ENCODE results near the gene LRRC3B.

LRRC3B gene

GRCh38 chr3:26715431-26715830, 92.9 kb downstream of the LRRC3B start:
- DNase-seq (ENCODE audit: low read depth) = no peak
- no peak overlapping the region for H3K4me3 ChIP-seq (replicated peaks; ENCODE audit: low read depth, low read length)
- no peak for TF ChIP-seq CTCF (IDR thresholded peaks at IDR 0.05; ENCODE audit: low read length, missing control alignments)

- no peak for DNase-seq (ENCODE audit: low read depth)
- no peak overlapping the region for H3K4me3 ChIP-seq (replicated peaks; ENCODE audit: low read depth, low read length)
- no peak for TF ChIP-seq CTCF (IDR thresholded peaks at IDR 0.05; ENCODE audit: low read length, missing control alignments)
Observed at GRCh38 chr3:26718315-26718714, 95.7 kb downstream of the LRRC3B start.

GRCh38 chr3:26719134-26719533, 96.6 kb downstream of the LRRC3B start:
- no peak overlapping the region for H3K4me3 ChIP-seq (replicated peaks; ENCODE audit: low read depth, low read length)
- TF ChIP-seq CTCF (IDR thresholded peaks at IDR 0.05; ENCODE audit: low read length, missing control alignments) = no peak

GRCh38 chr3:26721047-26721446, 98.5 kb downstream of the LRRC3B start:
- no peak overlapping the region for H3K4me3 ChIP-seq (replicated peaks; ENCODE audit: low read depth, low read length)
- no peak for DNase-seq (ENCODE audit: low read depth)
- no peak for TF ChIP-seq CTCF (IDR thresholded peaks at IDR 0.05; ENCODE audit: low read length, missing control alignments)

More at GRCh38 chr3:26719134-26719533, 96.6 kb downstream of the LRRC3B start:
- DNase-seq (ENCODE audit: low read depth) = no peak

- TF ChIP-seq CTCF (IDR thresholded peaks at IDR 0.05; ENCODE audit: low read length, missing control alignments) = no peak
- no peak overlapping the region for H3K4me3 ChIP-seq (replicated peaks; ENCODE audit: low read depth, low read length)
- no peak for DNase-seq (ENCODE audit: low read depth)
Observed at GRCh38 chr3:26731843-26732242, 109.3 kb downstream of the LRRC3B start.

GRCh38 chr3:26750263-26750662, 127.7 kb downstream of the LRRC3B start:
- DNase-seq (ENCODE audit: low read depth) = no peak
- TF ChIP-seq CTCF (IDR thresholded peaks at IDR 0.05; ENCODE audit: low read length, missing control alignments) = no peak
- H3K4me3 ChIP-seq (replicated peaks; ENCODE audit: low read depth, low read length) = no peak overlapping the region

GRCh38 chr3:26752466-26752865, 129.9 kb downstream of the LRRC3B start:
- DNase-seq (ENCODE audit: low read depth) = no peak
- TF ChIP-seq CTCF (IDR thresholded peaks at IDR 0.05; ENCODE audit: low read length, missing control alignments) = no peak
- H3K4me3 ChIP-seq (replicated peaks; ENCODE audit: low read depth, low read length) = no peak overlapping the region
